Suprapubic skin (tissue), 4 donors: Measurements from ENCODE around the gene AZGP1. TPM values are rescaled to one million over a fixed set of nuclear protein-coding genes. Genes with fewer than 3 reads are reported as not detected.
"Not testable (repeated sequence)": the region's sequence is repeated elsewhere in the genome, so short reads cannot be mapped to it uniquely, and the experiment has no call there.

Experiments
- DNase-seq, 2 donors: peaks; one replicate each; pipeline ENCODE4 v3.0.0-alpha.2; 2019; ENCODE audit warnings: low spot score in 2 of 2
- H3K27ac ChIP-seq: fragments of 200-600 bp; sonication (generic); one replicate; pipeline ENCODE4 v1.5.1; 2019
- H3K27me3 ChIP-seq: fragments of 200-600 bp; sonication (generic); one replicate; pipeline ENCODE4 v1.5.1; 2019
- H3K36me3 ChIP-seq: fragments of 200-600 bp; sonication (generic); one replicate; pipeline ENCODE4 v1.5.1; 2019
- H3K4me1 ChIP-seq: fragments of 200-600 bp; sonication (generic); one replicate; pipeline ENCODE4 v1.5.1; 2019
- H3K4me3 ChIP-seq: fragments of 200-600 bp; sonication (generic); one replicate; pipeline ENCODE4 v1.5.1; 2019; ENCODE audit warnings: mild to moderate bottlenecking
- H3K9me3 ChIP-seq: fragments of 200-600 bp; sonication (generic); one replicate; pipeline ENCODE4 v1.5.1; 2019
- CTCF ChIP-seq, 2 donors: fragments of 200-600 bp in 1 of 2; fragments of 450-650 bp in 1 of 2; sonication (generic) in 1 of 2; IDR thresholded peaks; one replicate each; pipeline ENCODE4 v1.5.1; 2016 to 2019; ENCODE audit warnings: antibody characterized with exemption in 2 of 2, mild to moderate bottlenecking in 1 of 2, moderate library complexity in 1 of 2
- EP300 ChIP-seq: sonication (generic); formaldehyde crosslinking; IDR thresholded peaks from one replicate; pipeline ENCODE4 v1.6.1; 2017; ENCODE audit warnings: antibody characterized with exemption
- POLR2A ChIP-seq, 2 donors: fragments of 450-650 bp; IDR thresholded peaks; one replicate each; pipeline ENCODE4 v1.6.1; 2017; ENCODE audit warnings: antibody characterized with exemption in 2 of 2, mild to moderate bottlenecking in 2 of 2, moderate library complexity in 2 of 2
- POLR2AphosphoS5 ChIP-seq, 3 donors: sonication (generic); formaldehyde crosslinking; IDR thresholded peaks; one replicate each; pipeline ENCODE4 v1.6.1; 2017; ENCODE audit warnings: antibody characterized with exemption in 3 of 3
- WGBS: methylation state at CpG from one replicate; pipeline ENCODE4 v1.1.5; 2018; 5-methylcytosine and 5-hydroxymethylcytosine counted together
- total RNA-seq, 4 donors: library from RNA; depleted of rRNA; stranded (reverse); fragments of >200 nt; gene quantifications; one replicate each; pipeline ENCODE4 v1.1.0, GENCODE V29; 2016

Gene AZGP1
- total RNA-seq, 4 donors from 2014 or later = 529 to 1,010 (median 610) TPM

DNA sequence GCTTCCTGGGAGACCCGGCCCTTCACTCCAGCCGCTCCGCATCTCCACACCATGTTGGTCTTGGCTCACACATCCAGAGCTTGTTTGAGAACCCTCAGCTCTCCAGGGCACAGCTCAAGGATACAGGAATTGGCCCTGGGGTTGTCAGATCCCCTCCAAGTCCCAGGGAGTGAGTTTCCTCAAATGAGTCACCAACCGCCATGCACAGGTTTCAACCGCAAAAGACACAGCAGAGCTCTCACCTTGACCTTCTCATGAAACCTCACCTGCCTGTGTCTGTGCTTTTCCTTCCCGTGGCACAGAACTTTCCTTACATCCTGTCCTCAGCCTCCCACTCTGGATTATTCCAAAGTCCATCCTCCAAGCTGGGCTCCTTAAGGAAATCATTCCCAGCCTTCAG lies 20.6 kb downstream of the AZGP1 start:
- Histone ChIP-seq H3K36me3 (no peaks in the 10 kb centered on the region), H3K27ac (peak overlapping the region; percentile 53), H3K4me1 (peaks cover 4% of the 10 kb centered on the region), H3K27me3 (peaks cover 15% of the 10 kb centered on the region), H3K9me3 (no peaks in the 10 kb centered on the region), H3K4me3 (no peak overlapping the region)
- DNase-seq = no peak
- TF ChIP-seq EP300 = no peak
- no peak for TF ChIP-seq CTCF (IDR thresholded peaks at IDR 0.05)
- no peak for TF ChIP-seq POLR2A (IDR thresholded peaks at IDR 0.05)
- no peak for TF ChIP-seq POLR2AphosphoS5 (IDR thresholded peaks at IDR 0.05)
- WGBS = 82% methylated on average over 6 of the region's 6 CpGs

DNA sequence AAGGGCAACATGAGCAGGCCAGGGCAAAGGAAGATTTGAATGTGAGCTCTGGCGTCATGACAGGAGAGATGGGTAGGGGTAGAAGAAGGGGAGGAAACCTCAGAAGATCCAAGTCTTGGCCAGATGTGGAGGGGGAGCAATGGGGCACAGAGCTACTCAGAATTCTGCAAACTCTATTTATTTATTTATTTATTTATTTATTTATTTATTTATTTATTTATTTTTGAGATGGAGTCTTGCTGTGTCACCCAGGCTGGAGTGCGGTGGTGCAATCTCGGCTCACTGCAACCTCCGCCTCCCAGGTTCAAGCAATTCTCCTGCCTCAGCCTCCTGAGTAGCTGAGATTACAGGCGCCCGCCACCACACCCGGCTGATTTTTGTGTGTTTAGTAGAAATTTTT lies 21.2 kb downstream of the AZGP1 start:
- not testable (repeated sequence) for DNase-seq, H3K9me3 ChIP-seq, H3K4me1 ChIP-seq, H3K36me3 ChIP-seq, H3K27me3 ChIP-seq, H3K4me3 ChIP-seq
- peak overlapping the region; percentile 53 for H3K27ac ChIP-seq
- WGBS = 91% methylated on average over 7 of the region's 7 CpGs

GRCh38 chr7:99953649-99954048 lies 22.2 kb downstream of the AZGP1 start:
- Histone ChIP-seq H3K9me3 (no peaks in the 10 kb centered on the region), H3K36me3 (no peaks in the 10 kb centered on the region), H3K4me1 (peaks cover 4% of the 10 kb centered on the region), H3K27ac (peak overlapping the region; percentile 71), H3K27me3 (peaks cover 3% of the 10 kb centered on the region), H3K4me3 (no peak overlapping the region)
- WGBS = 70% methylated on average over 3 of the region's 3 CpGs
- TF ChIP-seq EP300 (no peak), POLR2AphosphoS5 (IDR thresholded peaks at IDR 0.05) (peak in 2 of 3 donors; percentile 54 to 91)
- DNase-seq = peak in 1 of 2 donors; percentile 83

DNA sequence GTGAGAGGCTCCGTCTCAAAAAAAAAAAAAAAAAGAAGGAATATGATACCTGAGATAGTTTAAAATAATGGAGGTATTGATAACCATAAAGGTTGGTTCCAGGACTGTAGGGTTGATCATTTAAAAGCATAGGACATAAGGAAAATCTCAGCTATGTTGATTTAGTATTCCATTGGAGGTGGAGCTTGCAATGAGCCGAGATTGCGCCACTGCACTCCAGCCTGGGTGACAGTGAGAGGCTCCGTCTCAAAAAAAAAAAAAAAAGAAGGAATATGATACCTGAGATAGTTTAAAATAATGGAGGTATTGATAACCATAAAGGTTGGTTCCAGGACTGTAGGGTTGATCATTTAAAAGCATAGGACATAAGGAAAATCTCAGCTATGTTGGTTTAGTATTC lies 23.2 kb downstream of the AZGP1 start:
- not testable (repeated sequence) for DNase-seq, H3K36me3 ChIP-seq, H3K27ac ChIP-seq, H3K4me3 ChIP-seq, H3K9me3 ChIP-seq, H3K4me1 ChIP-seq, H3K27me3 ChIP-seq
- WGBS = 81% methylated on average over 4 of the region's 4 CpGs

DNA sequence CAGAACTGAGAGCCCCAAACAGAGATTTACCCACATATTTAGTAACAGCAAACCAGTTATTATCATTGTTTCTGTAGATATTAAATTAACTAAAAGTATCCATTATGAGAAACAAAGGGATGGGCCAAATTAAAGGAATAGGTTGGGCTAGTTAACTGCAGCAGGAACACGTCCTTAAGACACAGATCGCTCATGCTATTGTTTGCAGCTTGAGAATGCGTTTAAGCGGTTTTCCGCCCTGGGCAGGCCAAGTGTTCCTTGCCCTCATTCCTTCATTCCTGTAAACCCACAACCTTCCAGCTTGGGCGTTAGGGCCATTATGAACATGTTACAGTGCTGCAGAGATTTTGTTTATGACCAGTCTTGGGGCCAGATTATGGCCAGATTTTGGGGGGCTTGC lies 25.0 kb downstream of the AZGP1 start:
- not testable (repeated sequence) for H3K4me3 ChIP-seq, H3K4me1 ChIP-seq, H3K9me3 ChIP-seq, H3K27me3 ChIP-seq, DNase-seq, H3K27ac ChIP-seq, H3K36me3 ChIP-seq
- 87% methylated on average over 6 of the region's 6 CpGs for WGBS

- TF ChIP-seq POLR2A (IDR thresholded peaks at IDR 0.05) (no peak), EP300 (no peak), POLR2AphosphoS5 (IDR thresholded peaks at IDR 0.05) (no peak), CTCF (IDR thresholded peaks at IDR 0.05) (no peak)
- no peak overlapping the region for H3K4me3 ChIP-seq
- H3K4me1 ChIP-seq = peaks cover 6% of the 10 kb centered on the region
- H3K27ac ChIP-seq = no peak overlapping the region
- H3K27me3 ChIP-seq = no peaks in the 10 kb centered on the region
- DNase-seq = no peak
- WGBS = 51% methylated on average over 3 of the region's 3 CpGs
- no peaks in the 10 kb centered on the region for H3K36me3 ChIP-seq
- H3K9me3 ChIP-seq = no peaks in the 10 kb centered on the region
These were observed 26.1 kb downstream of the AZGP1 start for GRCh38 chr7:99949645-99950228.

- 87% methylated on average over 1 of the region's 1 CpG for WGBS
- H3K4me3 ChIP-seq = no peak overlapping the region
- no peaks in the 10 kb centered on the region for H3K36me3 ChIP-seq
- H3K4me1 ChIP-seq = peaks cover 8% of the 10 kb centered on the region
- DNase-seq = no peak
- H3K9me3 ChIP-seq = no peaks in the 10 kb centered on the region
- H3K27me3 ChIP-seq = peaks cover 4% of the 10 kb centered on the region
- TF ChIP-seq CTCF (IDR thresholded peaks at IDR 0.05) (no peak), POLR2AphosphoS5 (IDR thresholded peaks at IDR 0.05) (no peak), POLR2A (IDR thresholded peaks at IDR 0.05) (no peak), EP300 (no peak)
- H3K27ac ChIP-seq = no peak overlapping the region
These were observed 28.2 kb downstream of the AZGP1 start for GRCh38 chr7:99947608-99948007.
